SU-DHL-6 (cell line): ENCODE measurements around the gene PVALEF.

ENCODE experiments used
- CTCF ChIP-seq: fragments of 200-600 bp; sonication (generic); IDR thresholded peaks from one replicate; pipeline ENCODE4 v1.5.1; 2017; ENCODE audit warnings: antibody characterized with exemption, mild to moderate bottlenecking, low read length, moderate library complexity; ENCODE audit not compliant: insufficient read depth, poor library complexity, severe bottlenecking
- EZH2phosphoT487 ChIP-seq: fragments of 200-600 bp; sonication (generic), shearing (Covaris generic); conservative IDR thresholded peaks from 2 replicates; pipeline ENCODE4 v1.6.1; 2018; ENCODE audit warnings: mild to moderate bottlenecking, antibody characterized with exemption, low read length, moderate library complexity, mixed read lengths

- no peak for TF ChIP-seq CTCF
- no peak for TF ChIP-seq EZH2phosphoT487
Observed at GRCh38 chr17:81159611-81160265, 5.6 kb upstream of the PVALEF start.
